NOMO-1 (cell line): ENCODE results near the gene NGFR.
"Not testable (repeated sequence)": the region's sequence is repeated elsewhere in the genome, so short reads cannot be mapped to it uniquely, and the experiment has no call there.

Experiments
- DNase-seq, 2 experiments: peaks; one replicate each; lab custom pipeline; 2025; ENCODE audit not compliant: unreplicated experiment in 2 of 2; lab: John Stamatoyannopoulos, UW

NGFR gene

GRCh38 chr17:49545007-49545660 is 50.0 kb downstream of the NGFR start:
- DNase-seq: no peak

- no peak for DNase-seq
Measured at GRCh38 chr17:49545806-49546545, 50.9 kb downstream of the NGFR start.

- no peak for DNase-seq
Measured at GRCh38 chr17:49546546-49547535, 51.7 kb downstream of the NGFR start.

- no peak for DNase-seq
Measured at GRCh38 chr17:49547566-49547965, 52.5 kb downstream of the NGFR start.

- DNase-seq: no peak
Measured at GRCh38 chr17:49548051-49548505, 53.0 kb downstream of the NGFR start.

- no peak for DNase-seq
Measured at GRCh38 chr17:49548506-49549310, 53.6 kb downstream of the NGFR start.

DNA sequence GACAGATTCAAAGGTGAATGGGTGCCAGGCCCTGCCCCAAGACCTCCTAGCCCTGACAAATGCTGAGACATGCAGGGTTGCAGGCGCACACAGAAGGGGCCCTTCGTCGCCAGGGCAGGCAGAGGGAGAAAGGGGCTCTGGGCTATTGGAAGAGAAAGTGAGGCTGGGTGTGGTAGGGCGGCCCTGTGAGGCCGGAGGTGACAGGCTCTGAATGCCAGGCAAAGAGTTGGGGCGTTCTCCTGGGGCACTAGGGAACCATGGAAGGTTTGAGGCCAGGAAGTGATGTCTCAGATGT is 54.2 kb downstream of the NGFR start:
- no peak for DNase-seq

GRCh38 chr17:49549691-49550678 is 54.9 kb downstream of the NGFR start:
- DNase-seq: no peak

GRCh38 chr17:49550764-49551163 is 55.7 kb downstream of the NGFR start:
- not testable (repeated sequence) for DNase-seq

DNA sequence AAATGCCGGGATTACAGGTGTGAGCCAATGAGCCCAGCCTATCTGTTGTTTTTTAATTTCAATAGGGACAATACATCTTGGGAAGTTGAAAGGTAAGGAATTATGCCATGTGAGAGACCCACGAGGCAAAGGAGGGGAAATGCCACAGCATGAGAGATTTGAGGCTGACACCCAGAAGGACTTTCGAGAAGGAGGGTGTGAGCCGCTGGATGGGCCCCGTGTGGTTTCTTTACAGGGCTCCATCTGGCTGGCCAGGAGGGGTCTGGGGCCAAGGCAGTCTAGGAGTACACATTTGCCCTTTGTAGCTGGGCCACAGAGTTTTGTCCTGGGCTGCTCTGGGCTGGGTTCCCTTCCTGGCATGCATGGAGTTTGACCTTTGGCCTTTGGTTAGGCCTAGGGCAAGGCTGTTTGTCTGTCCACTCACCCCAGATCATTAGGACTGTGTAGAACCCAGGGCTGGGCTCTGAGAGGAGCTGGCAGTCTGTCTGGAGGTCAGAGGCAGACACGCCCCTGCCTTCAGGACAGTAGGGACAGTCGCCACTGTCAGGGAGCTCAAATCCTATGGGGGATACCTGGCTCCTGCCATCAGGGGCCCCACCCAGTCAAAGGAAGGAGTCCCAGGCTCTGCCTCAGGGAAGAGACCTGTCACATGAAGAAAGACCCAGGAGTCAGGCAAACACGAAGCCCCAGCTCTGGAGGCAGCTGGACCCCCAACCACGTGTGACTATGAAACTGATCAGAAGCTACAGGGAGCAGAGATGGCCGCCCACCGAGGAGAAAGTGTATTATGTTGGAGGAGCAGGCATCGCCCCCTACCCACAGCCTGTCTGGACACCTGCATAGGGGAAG is 56.4 kb downstream of the NGFR start:
- DNase-seq: no peak

GRCh38 chr17:49552070-49552751 is 57.1 kb downstream of the NGFR start:
- DNase-seq: no peak

DNA sequence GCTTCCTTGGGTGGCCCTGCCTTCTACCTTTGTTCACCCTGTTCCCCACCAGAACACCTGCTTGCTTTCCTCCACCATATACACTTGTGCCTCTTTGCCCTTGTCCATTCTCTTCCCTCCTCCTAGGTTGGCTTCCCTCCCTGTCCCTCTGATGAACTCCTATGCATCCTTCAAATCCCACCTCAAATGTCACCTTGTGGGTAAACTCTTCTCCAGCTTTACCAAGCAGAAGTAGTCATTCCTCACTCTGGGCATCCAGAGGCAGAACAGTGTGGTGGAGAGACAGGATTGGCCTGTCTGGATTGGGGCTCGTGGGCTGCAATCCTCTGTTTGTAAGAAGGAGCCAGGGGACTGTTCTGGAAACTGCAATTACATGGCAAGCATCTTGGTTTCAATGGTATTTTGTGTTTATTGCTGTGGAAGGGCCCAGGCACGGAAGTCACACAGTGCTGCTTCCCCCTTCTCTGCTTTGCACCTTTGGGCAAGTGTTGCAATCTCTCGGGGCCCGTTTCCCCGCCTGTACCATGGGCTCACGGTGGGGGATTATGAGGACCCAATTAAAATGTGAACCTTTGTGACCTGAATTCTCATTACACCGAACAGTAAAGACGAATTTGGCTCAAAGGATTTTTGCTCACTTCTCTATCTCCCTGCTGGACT is 58.7 kb downstream of the NGFR start:
- DNase-seq: peak; percentile 51 to 53

DNA sequence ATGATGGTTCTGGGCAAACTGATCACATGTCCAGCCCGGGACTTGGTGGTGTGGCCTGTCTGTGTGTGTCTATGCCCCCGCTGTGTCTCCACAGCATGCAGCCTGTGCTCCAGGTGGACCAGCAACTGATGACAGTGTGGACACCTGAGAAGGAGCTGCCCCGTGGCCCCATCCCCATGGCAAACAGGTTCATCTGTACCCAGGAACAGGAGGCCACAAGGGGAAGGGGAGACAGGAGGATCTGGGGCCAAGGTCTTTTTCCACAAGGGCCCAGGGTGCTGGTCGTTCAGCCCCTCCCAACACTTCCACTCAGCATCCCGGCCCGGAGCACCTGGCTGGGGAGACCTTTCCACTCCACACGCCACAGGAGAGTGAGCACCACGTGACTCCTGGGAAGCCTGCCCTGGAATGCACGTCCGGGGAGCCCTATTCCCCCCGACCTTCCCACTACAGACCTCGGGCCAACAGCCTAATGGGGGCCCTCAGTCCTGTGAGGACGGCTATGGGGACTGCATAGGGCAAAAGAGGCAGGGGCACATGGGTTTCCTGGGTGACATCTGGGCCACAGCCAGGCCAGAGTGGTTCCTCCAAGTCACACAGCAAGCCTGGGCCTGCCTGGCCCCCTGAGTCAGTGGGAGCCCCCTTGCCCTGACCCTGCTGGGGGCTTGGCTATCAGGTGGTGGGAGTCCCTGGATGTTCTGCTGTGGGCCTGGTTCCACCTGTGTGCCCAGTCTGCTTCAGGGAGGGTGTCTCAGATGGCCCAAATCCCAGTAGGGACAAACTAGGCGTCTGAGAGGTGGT is 59.8 kb downstream of the NGFR start:
- DNase-seq: no peak

DNA sequence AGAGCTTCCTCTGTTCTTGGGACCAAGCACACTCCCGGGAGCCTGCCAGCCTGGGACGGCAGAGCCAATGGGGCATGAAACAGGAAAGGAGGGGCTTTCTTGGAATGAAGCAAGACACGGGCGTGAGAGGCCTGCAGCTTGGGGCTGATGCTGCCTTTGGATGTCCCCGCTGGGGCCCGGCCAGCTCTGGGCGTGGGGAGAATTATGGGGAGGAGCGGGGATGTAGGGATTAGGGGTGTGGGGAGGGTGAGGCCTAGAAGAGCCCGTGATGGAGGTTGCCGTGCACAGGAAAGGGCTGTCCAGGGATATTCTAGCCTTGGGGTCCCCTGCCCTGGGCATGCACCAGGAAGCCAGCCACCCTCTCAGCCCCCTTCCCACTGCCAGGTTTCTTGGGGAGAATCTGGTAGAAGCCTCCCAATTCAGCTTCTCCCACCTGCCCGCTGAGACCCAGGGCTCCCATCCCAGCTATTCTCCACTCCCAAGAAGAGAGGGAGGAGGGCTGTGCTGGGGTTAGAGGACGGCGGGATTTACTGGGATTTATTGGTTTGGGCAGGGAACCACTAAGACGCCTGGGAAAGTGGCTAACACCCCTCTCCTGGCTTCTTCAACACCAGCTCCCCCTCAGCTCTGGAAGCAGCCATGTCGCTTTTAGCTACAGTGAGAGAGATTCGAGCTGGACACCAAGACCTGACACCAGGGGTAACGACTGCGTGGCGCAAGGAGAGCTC is 60.6 kb downstream of the NGFR start:
- no peak for DNase-seq

DNA sequence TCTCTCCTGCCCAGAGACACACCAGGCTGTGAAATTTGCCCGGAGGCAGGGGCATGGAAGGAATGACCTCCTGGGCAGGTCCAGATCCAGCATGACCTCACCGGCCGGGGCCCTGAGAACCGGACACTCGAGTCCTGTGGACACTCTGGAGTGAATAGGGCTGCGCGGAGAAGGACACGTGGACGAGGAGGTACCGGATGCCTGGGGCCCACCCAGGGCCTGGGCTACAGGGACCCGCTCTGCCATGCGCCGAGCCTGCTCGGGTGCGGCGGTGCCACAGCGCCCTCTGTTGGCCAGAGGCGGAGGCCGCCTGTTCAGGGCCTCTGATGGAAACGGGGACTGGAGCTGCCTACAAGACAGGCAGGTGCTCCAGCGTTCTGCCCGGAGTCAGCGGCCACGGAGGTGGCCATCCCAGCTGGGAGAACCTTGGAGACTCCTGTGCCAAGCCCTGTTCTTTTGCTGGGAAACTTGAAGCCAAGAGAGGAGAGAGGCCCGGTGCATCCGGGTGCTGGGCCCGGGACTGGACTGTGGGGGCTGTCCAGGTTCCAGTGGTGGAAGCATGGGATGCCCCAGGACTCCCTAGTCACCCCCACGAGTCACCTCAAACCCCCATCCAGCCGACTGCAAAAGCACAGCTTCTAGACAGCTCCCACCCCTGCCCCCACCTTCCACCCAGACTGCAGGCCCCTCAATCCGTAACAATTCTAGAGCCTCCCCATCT is 61.3 kb downstream of the NGFR start:
- peak; percentile 61 to 66 for DNase-seq
